Small intestine (tissue), 7 donors: Measurements from ENCODE around the gene NF2. TPM values are rescaled to one million over a fixed set of nuclear protein-coding genes. Genes with fewer than 3 reads are reported as not detected.
A peak's percentile ranks its signal among the peaks of the same experiment; 100 is the strongest.

Source experiments
- DNase-seq, 2 donors: peaks; one replicate each; pipeline versions ENCODE4 v3.0.0 to v3.0.0-alpha.2; 2013
- FAIRE-seq: peaks from 2 replicates; lab custom pipeline; 2012; peaks lifted over from hg19 to GRCh38; lab: Jason Lieb, UNC
- H3K27ac ChIP-seq, 3 donors: one replicate each; pipeline ENCODE4 v1.5.1; 2013; ENCODE audit warnings: low read length in 2 of 3, mild to moderate bottlenecking in 2 of 3, control low read depth in 1 of 3, inconsistent platforms in 1 of 3, low read depth in 1 of 3, moderate library complexity in 1 of 3
- H3K27me3 ChIP-seq, 3 donors: one replicate each; pipeline ENCODE4 v1.6.1; 2013; ENCODE audit warnings: low read length in 3 of 3, inconsistent platforms in 1 of 3; ENCODE audit not compliant: control insufficient read depth in 3 of 3, insufficient read depth in 3 of 3
- H3K36me3 ChIP-seq, 3 donors: one replicate each; pipeline ENCODE4 v1.6.1; 2013; ENCODE audit warnings: low read length in 3 of 3, inconsistent platforms in 1 of 3, low read depth in 1 of 3, mild to moderate bottlenecking in 1 of 3, moderate library complexity in 1 of 3; ENCODE audit not compliant: control insufficient read depth in 3 of 3, insufficient read depth in 2 of 3
- H3K4me1 ChIP-seq, 3 donors: one replicate each; pipeline ENCODE4 v1.6.1; 2013; ENCODE audit warnings: low read length in 2 of 3, inconsistent platforms in 1 of 3, low read depth in 1 of 3, mild to moderate bottlenecking in 1 of 3, moderate library complexity in 1 of 3; ENCODE audit not compliant: control insufficient read depth in 3 of 3, insufficient read depth in 2 of 3
- H3K4me3 ChIP-seq, 3 donors: one replicate each; pipeline ENCODE4 v1.5.1; 2013; ENCODE audit warnings: low read length in 3 of 3, control low read depth in 1 of 3, inconsistent platforms in 1 of 3, low read depth in 1 of 3, mild to moderate bottlenecking in 1 of 3, moderate library complexity in 1 of 3
- H3K9me3 ChIP-seq, 2 donors: one replicate each; pipeline ENCODE4 v1.6.1; 2013; ENCODE audit warnings: low read depth in 1 of 2, low read length in 1 of 2; ENCODE audit not compliant: control insufficient read depth in 2 of 2, insufficient read depth in 1 of 2
- WGBS, 3 donors: extraction: QIAGEN DNeasy Blood & Tissue Kit; methylation state at CpG; one replicate each; pipeline ENCODE4 v1.1.7; 2013; 5-methylcytosine and 5-hydroxymethylcytosine counted together
- polyA plus RNA-seq, 4 donors: library from polyadenylated mRNA; stranded (reverse) in 3 of 4; unstranded in 1 of 4; fragments of 200-250 nt in 3 of 4; fragments of 120-200 nt in 1 of 4; gene quantifications; one replicate each; pipeline versions ENCODE4 v1.2.1 to v1.2.3, GENCODE V29; 2013
- donor health status: healthy with polysubstance abuse.
- donor health status: control.
- donor health status: control.
- donor health status: Bipolar disorder and iron deficiency.
- donor health status: healthy.

The NF2 gene
- polyA plus RNA-seq, 4 donors = 6.5 to 14.7 (median 9.8) TPM

GRCh38 chr22:29569011-29569678, 34.3 kb upstream of the NF2 start:
- no peak overlapping the region for H3K4me3 ChIP-seq
- no peak for FAIRE-seq
- H3K9me3 ChIP-seq = no peaks in the 10 kb centered on the region
- peaks cover 2 to 73% (median 4%) of the 10 kb centered on the region in 3 donors for H3K36me3 ChIP-seq
- peak in 1 of 2 donors; percentile 61 for DNase-seq
- peak overlapping the region in 1 of 3 donors; percentile 21 for H3K27ac ChIP-seq
- H3K27me3 ChIP-seq = no peaks in the 10 kb centered on the region
- 80 to 91% (median 82%) methylated on average over 7 of the region's 7 CpGs for WGBS, 3 donors
- peaks cover 0 to 15% (median 0%) of the 10 kb centered on the region in 3 donors for H3K4me1 ChIP-seq

- H3K27me3 ChIP-seq = no peaks in the 10 kb centered on the region
- no peaks in the 10 kb centered on the region for H3K9me3 ChIP-seq
- peaks cover 0 to 60% (median 4%) of the 10 kb centered on the region in 3 donors for H3K36me3 ChIP-seq
- DNase-seq = no peak
- H3K4me1 ChIP-seq = peaks cover 0 to 23% (median 5%) of the 10 kb centered on the region in 3 donors
- no peak for FAIRE-seq
- no peak overlapping the region for H3K4me3 ChIP-seq
- WGBS, 3 donors = 92 to 94% (median 92%) methylated on average over 7 of the region's 7 CpGs
- no peak overlapping the region for H3K27ac ChIP-seq
These were observed 33.0 kb upstream of the NF2 start for GRCh38 chr22:29570456-29570855.

GRCh38 chr22:29570912-29571549, 32.4 kb upstream of the NF2 start:
- H3K9me3 ChIP-seq = no peaks in the 10 kb centered on the region
- peaks cover 0 to 57% (median 4%) of the 10 kb centered on the region in 3 donors for H3K36me3 ChIP-seq
- H3K4me3 ChIP-seq = no peak overlapping the region
- H3K4me1 ChIP-seq = peaks cover 0 to 25% (median 6%) of the 10 kb centered on the region in 3 donors
- DNase-seq (no peak), FAIRE-seq (no peak)
- H3K27ac ChIP-seq = no peak overlapping the region
- H3K27me3 ChIP-seq = no peaks in the 10 kb centered on the region
- WGBS, 3 donors = 72 to 86% (median 84%) methylated on average over 2 of the region's 2 CpGs

- WGBS, 3 donors = 80 to 87% (median 87%) methylated on average over 6 to 7 of the region's 7 CpGs
- Histone ChIP-seq H3K4me3 (no peak overlapping the region), H3K9me3 (peaks cover 0 to 5% of the 10 kb centered on the region in 2 donors), H3K27me3 (no peaks in the 10 kb centered on the region), H3K4me1 (peaks cover 0 to 27% (median 6%) of the 10 kb centered on the region in 3 donors), H3K36me3 (peaks cover 0 to 27% (median 0%) of the 10 kb centered on the region in 3 donors), H3K27ac (peak overlapping the region in 2 of 3 donors; percentile 24 to 69)
- DNase-seq (peak; percentile 15 to 33), FAIRE-seq (no peak)
These were observed 28.5 kb upstream of the NF2 start for GRCh38 chr22:29574762-29575450.

GRCh38 chr22:29578462-29579200, 24.8 kb upstream of the NF2 start:
- Histone ChIP-seq H3K4me3 (no peak overlapping the region), H3K4me1 (peaks cover 4 to 32% (median 11%) of the 10 kb centered on the region in 3 donors), H3K36me3 (peaks cover 0 to 17% (median 0%) of the 10 kb centered on the region in 3 donors), H3K27ac (no peak overlapping the region), H3K9me3 (peaks cover 0 to 5% of the 10 kb centered on the region in 2 donors), H3K27me3 (no peaks in the 10 kb centered on the region)
- 79 to 85% (median 82%) methylated on average over 10 of the region's 10 CpGs for WGBS, 3 donors
- peak in 1 of 2 donors; percentile 65 for DNase-seq
- no peak for FAIRE-seq

- no peaks in the 10 kb centered on the region for H3K27me3 ChIP-seq
- peaks cover 0 to 8% of the 10 kb centered on the region in 2 donors for H3K9me3 ChIP-seq
- peaks cover 4 to 26% (median 7%) of the 10 kb centered on the region in 3 donors for H3K4me1 ChIP-seq
- H3K36me3 ChIP-seq = peaks cover 0 to 12% (median 0%) of the 10 kb centered on the region in 3 donors
- H3K4me3 ChIP-seq = peak overlapping the region; percentile 55 to 89 (median 77)
- DNase-seq (peak; percentile 67 to 71), FAIRE-seq (no peak)
- 5 to 23% (median 7%) methylated on average over 8 of the region's 8 CpGs for WGBS, 3 donors
- H3K27ac ChIP-seq = peak overlapping the region; percentile 43 to 90 (median 74)
These were observed 23.1 kb upstream of the NF2 start for GRCh38 chr22:29580200-29580810.

- peak overlapping the region in 1 of 3 donors; percentile 77 for H3K4me3 ChIP-seq
- FAIRE-seq (no peak), DNase-seq (peak; percentile 26 to 65)
- peaks cover 4 to 22% (median 5%) of the 10 kb centered on the region in 3 donors for H3K4me1 ChIP-seq
- peaks cover 0 to 8% of the 10 kb centered on the region in 2 donors for H3K9me3 ChIP-seq
- no peaks in the 10 kb centered on the region for H3K27me3 ChIP-seq
- whole genome bisulfite sequencing, 3 donors = 19 to 68% (median 41%) methylated on average over 12 of the region's 12 CpGs
- peak overlapping the region in 1 of 3 donors; percentile 54 for H3K27ac ChIP-seq
- peaks cover 0 to 12% (median 0%) of the 10 kb centered on the region in 3 donors for H3K36me3 ChIP-seq
These were observed 21.6 kb upstream of the NF2 start for GRCh38 chr22:29581799-29582198.
